Measurements from ENCODE around the gene IL6R.

DNA sequence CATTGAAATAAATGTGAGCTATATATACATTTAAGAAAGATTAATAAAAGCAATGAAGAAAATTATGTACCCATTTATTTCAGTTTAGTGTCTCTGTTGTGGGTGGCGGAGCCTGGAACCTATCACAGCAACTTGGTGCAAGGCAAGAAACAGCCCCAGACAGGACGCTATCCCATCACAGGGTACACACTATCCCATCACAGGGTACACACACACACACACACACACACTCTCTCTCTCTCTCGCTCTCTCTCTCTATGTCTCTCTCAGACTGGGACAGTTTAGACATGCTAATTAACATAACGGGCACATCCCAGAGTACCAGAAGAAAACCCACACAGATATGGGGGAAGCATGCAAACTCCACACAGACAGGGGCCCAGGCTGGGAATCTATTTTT, 6.5 kb upstream of the IL6R start:
- TF ChIP-seq POLR2A (IDR thresholded peaks at IDR 0.05; ENCODE audit: low read depth, low read length) (no peak), CTCF (conservative IDR thresholded peaks at IDR 0.05; ENCODE audit: low read depth, low read length) (no peak), RAD21 (IDR thresholded peaks at IDR 0.05; ENCODE audit: low read length) (no peak), NFE2L2 (IDR thresholded peaks at IDR 0.05; ENCODE audit: low read depth, low read length) (no peak), MAZ (IDR thresholded peaks at IDR 0.05; ENCODE audit: borderline replicate concordance, low read depth, low read length) (no peak)

All from IMR-90 (cell line).